ENCODE results near the gene KIF1A.
"Not testable (repeated sequence)": the region's sequence is repeated elsewhere in the genome, so short reads cannot be mapped to it uniquely, and the experiment has no call there.

Gene KIF1A

GRCh38 chr2:240675345-240675744 lies 144.7 kb downstream of the KIF1A start:
- DNase-seq: not testable (repeated sequence)

- not testable (repeated sequence) for DNase-seq
Measured at GRCh38 chr2:240674461-240675184, 145.4 kb downstream of the KIF1A start.

- no peak for DNase-seq
Measured at GRCh38 chr2:240672701-240673190, 147.3 kb downstream of the KIF1A start.

- DNase-seq: no peak
Measured at GRCh38 chr2:240672076-240672700, 147.8 kb downstream of the KIF1A start.

- no peak for DNase-seq
Measured at GRCh38 chr2:240670950-240671349, 149.1 kb downstream of the KIF1A start.

GRCh38 chr2:240670402-240670801 lies 149.6 kb downstream of the KIF1A start:
- no peak for DNase-seq

GRCh38 chr2:240664622-240665021 lies 155.4 kb downstream of the KIF1A start:
- no peak for DNase-seq

Data from effector CD4-positive, alpha-beta T cell (primary cell).